ENCODE measurements around the gene DNAAF5. TPM values are rescaled to one million over a fixed set of nuclear protein-coding genes. Genes with fewer than 3 reads are reported as not detected.

The DNAAF5 gene
- total RNA-seq, 1 experiment from 2014 or later, result 37.6 TPM

- intact Hi-C loops (cut with micrococcal nuclease), result no loop called here
- BruUV-seq (replicated peaks), result no TSS peak
- Mint-ChIP-seq H3K27me3 (ENCODE audit: insufficient read depth, unreplicated experiment) (no peaks in the 10 kb centered on the region), H3K27ac (ENCODE audit: low read depth, unreplicated experiment) (no peak overlapping the region), H3K4me1 (ENCODE audit: insufficient read depth, unreplicated experiment) (peaks cover 37% of the 10 kb centered on the region), H3K4me3 (ENCODE audit: unreplicated experiment) (no peak overlapping the region), H3K36me3 (ENCODE audit: insufficient read depth, unreplicated experiment) (peaks cover 38% of the 10 kb centered on the region), H3K9me3 (ENCODE audit: unreplicated experiment) (no peaks in the 10 kb centered on the region)
- POLR2A ChIA-PET, result interaction anchor here (0.7 to 0.8 kb wide), 2 partner anchors 52 to 54 kb away, joined by 3 to 4 read pairs; no protein-coding TSS in a partner anchor
- no peak for TF ChIP-seq CTCF (IDR thresholded peaks at IDR 0.05; ENCODE audit: unreplicated experiment)
- no peak for DNase-seq (ENCODE audit: unreplicated experiment)
- CTCF ChIA-PET, result no interaction called here
These were observed 95.2 kb downstream of the DNAAF5 start for GRCh38 chr7:821688-822087.

GRCh38 chr7:822692-823276 is 96.3 kb downstream of the DNAAF5 start:
- Mint-ChIP-seq H3K36me3 (ENCODE audit: insufficient read depth, unreplicated experiment) (peaks cover 44% of the 10 kb centered on the region), H3K27me3 (ENCODE audit: insufficient read depth, unreplicated experiment) (no peaks in the 10 kb centered on the region), H3K27ac (ENCODE audit: low read depth, unreplicated experiment) (peak overlapping the region; percentile 84), H3K4me1 (ENCODE audit: insufficient read depth, unreplicated experiment) (peaks cover 33% of the 10 kb centered on the region), H3K4me3 (ENCODE audit: unreplicated experiment) (no peak overlapping the region), H3K9me3 (ENCODE audit: unreplicated experiment) (no peaks in the 10 kb centered on the region)
- BruUV-seq (replicated peaks), result no TSS peak
- TF ChIP-seq CTCF (IDR thresholded peaks at IDR 0.05; ENCODE audit: unreplicated experiment), result no peak
- ChIA-PET CTCF (interaction anchor here (1.2 kb wide), 1 partner anchor 13 kb away, joined by 7 read pairs; no protein-coding TSS in a partner anchor), POLR2A (interaction anchor here (0.9 kb wide), 1 partner anchor 9 kb away, joined by 3 read pairs; no protein-coding TSS in a partner anchor)
- DNase-seq (ENCODE audit: unreplicated experiment), result no peak
- intact Hi-C loops (cut with micrococcal nuclease), result no loop called here

- DNase-seq (ENCODE audit: unreplicated experiment), result no peak
- no peaks in the 10 kb centered on the region for H3K27me3 Mint-ChIP-seq (ENCODE audit: insufficient read depth, unreplicated experiment)
- no peaks in the 10 kb centered on the region for H3K9me3 Mint-ChIP-seq (ENCODE audit: unreplicated experiment)
- BruUV-seq (replicated peaks), result no TSS peak
- peaks cover 44% of the 10 kb centered on the region for H3K36me3 Mint-ChIP-seq (ENCODE audit: insufficient read depth, unreplicated experiment)
- no peak overlapping the region for H3K4me3 Mint-ChIP-seq (ENCODE audit: unreplicated experiment)
- peaks cover 26% of the 10 kb centered on the region for H3K4me1 Mint-ChIP-seq (ENCODE audit: insufficient read depth, unreplicated experiment)
- ChIA-PET CTCF (no interaction called here), POLR2A (no interaction called here)
- no peak for TF ChIP-seq CTCF (IDR thresholded peaks at IDR 0.05; ENCODE audit: unreplicated experiment)
- peak overlapping the region; percentile 84 for H3K27ac Mint-ChIP-seq (ENCODE audit: low read depth, unreplicated experiment)
- intact Hi-C loops (cut with micrococcal nuclease), result no loop called here
These were observed 97.2 kb downstream of the DNAAF5 start for GRCh38 chr7:823649-824048.

GRCh38 chr7:824081-824480 is 97.6 kb downstream of the DNAAF5 start:
- Mint-ChIP-seq H3K4me3 (ENCODE audit: unreplicated experiment) (no peak overlapping the region), H3K9me3 (ENCODE audit: unreplicated experiment) (no peaks in the 10 kb centered on the region), H3K36me3 (ENCODE audit: insufficient read depth, unreplicated experiment) (peaks cover 41% of the 10 kb centered on the region), H3K4me1 (ENCODE audit: insufficient read depth, unreplicated experiment) (peaks cover 26% of the 10 kb centered on the region), H3K27ac (ENCODE audit: low read depth, unreplicated experiment) (peak overlapping the region; percentile 84), H3K27me3 (ENCODE audit: insufficient read depth, unreplicated experiment) (no peaks in the 10 kb centered on the region)
- CTCF ChIA-PET, result no interaction called here
- intact Hi-C loops (cut with micrococcal nuclease), result no loop called here
- no peak for TF ChIP-seq CTCF (IDR thresholded peaks at IDR 0.05; ENCODE audit: unreplicated experiment)
- POLR2A ChIA-PET, result interaction anchor here (2.2 kb wide), 1 partner anchor 7 kb away, joined by 10 read pairs; no protein-coding TSS in a partner anchor
- no peak for DNase-seq (ENCODE audit: unreplicated experiment)
- no TSS peak for BruUV-seq (replicated peaks)
